Measurements from ENCODE around the gene CEP112.

DNA sequence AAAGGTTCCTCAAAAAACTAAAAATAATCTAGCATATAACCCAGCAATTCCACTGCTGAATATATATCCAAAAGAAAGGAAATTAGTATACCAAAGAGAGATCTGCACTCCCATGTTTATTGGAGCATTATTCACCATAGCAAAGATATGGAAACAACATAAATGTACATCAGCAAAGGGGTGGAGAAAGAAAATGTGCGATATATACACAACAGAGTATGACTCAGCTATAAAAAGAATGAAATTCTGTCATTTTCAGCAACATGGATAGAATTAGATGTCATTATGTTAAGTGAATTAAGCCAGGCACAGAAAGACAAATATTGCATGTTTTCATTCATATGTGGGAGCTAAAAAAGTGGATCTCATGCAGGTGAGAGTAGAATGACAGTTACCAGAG lies 350.8 kb downstream of the CEP112 start:
- TF ChIP-seq, protein P1, sequence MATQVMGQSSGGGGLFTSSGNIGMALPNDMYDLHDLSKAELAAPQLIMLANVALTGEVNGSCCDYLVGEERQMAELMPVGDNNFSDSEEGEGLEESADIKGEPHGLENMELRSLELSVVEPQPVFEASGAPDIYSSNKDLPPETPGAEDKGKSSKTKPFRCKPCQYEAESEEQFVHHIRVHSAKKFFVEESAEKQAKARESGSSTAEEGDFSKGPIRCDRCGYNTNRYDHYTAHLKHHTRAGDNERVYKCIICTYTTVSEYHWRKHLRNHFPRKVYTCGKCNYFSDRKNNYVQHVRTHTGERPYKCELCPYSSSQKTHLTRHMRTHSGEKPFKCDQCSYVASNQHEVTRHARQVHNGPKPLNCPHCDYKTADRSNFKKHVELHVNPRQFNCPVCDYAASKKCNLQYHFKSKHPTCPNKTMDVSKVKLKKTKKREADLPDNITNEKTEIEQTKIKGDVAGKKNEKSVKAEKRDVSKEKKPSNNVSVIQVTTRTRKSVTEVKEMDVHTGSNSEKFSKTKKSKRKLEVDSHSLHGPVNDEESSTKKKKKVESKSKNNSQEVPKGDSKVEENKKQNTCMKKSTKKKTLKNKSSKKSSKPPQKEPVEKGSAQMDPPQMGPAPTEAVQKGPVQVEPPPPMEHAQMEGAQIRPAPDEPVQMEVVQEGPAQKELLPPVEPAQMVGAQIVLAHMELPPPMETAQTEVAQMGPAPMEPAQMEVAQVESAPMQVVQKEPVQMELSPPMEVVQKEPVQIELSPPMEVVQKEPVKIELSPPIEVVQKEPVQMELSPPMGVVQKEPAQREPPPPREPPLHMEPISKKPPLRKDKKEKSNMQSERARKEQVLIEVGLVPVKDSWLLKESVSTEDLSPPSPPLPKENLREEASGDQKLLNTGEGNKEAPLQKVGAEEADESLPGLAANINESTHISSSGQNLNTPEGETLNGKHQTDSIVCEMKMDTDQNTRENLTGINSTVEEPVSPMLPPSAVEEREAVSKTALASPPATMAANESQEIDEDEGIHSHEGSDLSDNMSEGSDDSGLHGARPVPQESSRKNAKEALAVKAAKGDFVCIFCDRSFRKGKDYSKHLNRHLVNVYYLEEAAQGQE (IDR thresholded peaks at IDR 0.05; ENCODE audit: borderline replicate concordance), result no peak
- TF ChIP-seq SMC3 (conservative IDR thresholded peaks at IDR 0.05; ENCODE audit: poor library complexity) (no peak), TAF1 (IDR thresholded peaks at IDR 0.05; ENCODE audit: low read depth) (no peak), RAD21 (conservative IDR thresholded peaks at IDR 0.05) (no peak)
- TF ChIP-seq, protein P2, sequence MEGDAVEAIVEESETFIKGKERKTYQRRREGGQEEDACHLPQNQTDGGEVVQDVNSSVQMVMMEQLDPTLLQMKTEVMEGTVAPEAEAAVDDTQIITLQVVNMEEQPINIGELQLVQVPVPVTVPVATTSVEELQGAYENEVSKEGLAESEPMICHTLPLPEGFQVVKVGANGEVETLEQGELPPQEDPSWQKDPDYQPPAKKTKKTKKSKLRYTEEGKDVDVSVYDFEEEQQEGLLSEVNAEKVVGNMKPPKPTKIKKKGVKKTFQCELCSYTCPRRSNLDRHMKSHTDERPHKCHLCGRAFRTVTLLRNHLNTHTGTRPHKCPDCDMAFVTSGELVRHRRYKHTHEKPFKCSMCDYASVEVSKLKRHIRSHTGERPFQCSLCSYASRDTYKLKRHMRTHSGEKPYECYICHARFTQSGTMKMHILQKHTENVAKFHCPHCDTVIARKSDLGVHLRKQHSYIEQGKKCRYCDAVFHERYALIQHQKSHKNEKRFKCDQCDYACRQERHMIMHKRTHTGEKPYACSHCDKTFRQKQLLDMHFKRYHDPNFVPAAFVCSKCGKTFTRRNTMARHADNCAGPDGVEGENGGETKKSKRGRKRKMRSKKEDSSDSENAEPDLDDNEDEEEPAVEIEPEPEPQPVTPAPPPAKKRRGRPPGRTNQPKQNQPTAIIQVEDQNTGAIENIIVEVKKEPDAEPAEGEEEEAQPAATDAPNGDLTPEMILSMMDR (IDR thresholded peaks at IDR 0.05; ENCODE audit: poor library complexity, severe bottlenecking), result no peak

All from neural cell (in vitro differentiated cells).